ENCODE measurements around the gene PSKH1.
"Not testable (repeated sequence)": the region's sequence is repeated elsewhere in the genome, so short reads cannot be mapped to it uniquely, and the experiment has no call there.

PSKH1 gene

GRCh38 chr16:67910158-67910557 lies 17.1 kb downstream of the PSKH1 start:
- Histone ChIP-seq H3K4me3 (ENCODE audit: low read depth, low read length) (no peak overlapping the region), H3K27me3 (replicated peaks) (no peaks in the 10 kb centered on the region), H3K27ac (no peak overlapping the region), H3K36me3 (replicated peaks) (peaks cover 15% of the 10 kb centered on the region)
- TF ChIP-seq CTCF (IDR thresholded peaks at IDR 0.05; ENCODE audit: low read depth, low read length, missing control alignments), result no peak
- in situ Hi-C loops (cut with HindIII; ENCODE audit: low pct_ligation_motif_present, low sequenced_read_pairs), result loop anchor here (25.0 kb wide), 2 partner anchors 98 to 198 kb away; partner anchors contain the start of genes GFOD2, RANBP10 and TSNAXIP1
- no peak for DNase-seq

GRCh38 chr16:67914758-67915495 lies 21.9 kb downstream of the PSKH1 start:
- H3K4me3 ChIP-seq (ENCODE audit: low read depth, low read length), result no peak overlapping the region
- no peak for DNase-seq
- H3K36me3 ChIP-seq (replicated peaks), result peaks cover 6% of the 10 kb centered on the region
- TF ChIP-seq CTCF (IDR thresholded peaks at IDR 0.05; ENCODE audit: low read depth, low read length, missing control alignments), result no peak
- in situ Hi-C loops (cut with HindIII; ENCODE audit: low pct_ligation_motif_present, low sequenced_read_pairs), result loop anchor here (25.0 kb wide), 2 partner anchors 103 to 203 kb away; partner anchors contain the start of genes GFOD2, RANBP10 and TSNAXIP1
- H3K27ac ChIP-seq, result no peak overlapping the region
- no peaks in the 10 kb centered on the region for H3K27me3 ChIP-seq (replicated peaks)

- H3K27ac ChIP-seq; H3K27me3 ChIP-seq (replicated peaks); DNase-seq; H3K36me3 ChIP-seq (replicated peaks); H3K4me3 ChIP-seq (ENCODE audit: low read depth, low read length): not testable (repeated sequence)
- in situ Hi-C loops (cut with HindIII; ENCODE audit: low pct_ligation_motif_present, low sequenced_read_pairs), result loop anchor here (25.0 kb wide), 2 partner anchors 103 to 203 kb away; partner anchors contain the start of genes GFOD2, RANBP10 and TSNAXIP1
Observed at GRCh38 chr16:67915496-67915769, 22.4 kb downstream of the PSKH1 start.

GRCh38 chr16:67915831-67916723 lies 23.0 kb downstream of the PSKH1 start:
- Histone ChIP-seq H3K27ac (no peak overlapping the region), H3K4me3 (ENCODE audit: low read depth, low read length) (no peak overlapping the region), H3K36me3 (replicated peaks) (peaks cover 3% of the 10 kb centered on the region), H3K27me3 (replicated peaks) (no peaks in the 10 kb centered on the region)
- DNase-seq, result no peak
- no peak for TF ChIP-seq CTCF (IDR thresholded peaks at IDR 0.05; ENCODE audit: low read depth, low read length, missing control alignments)
- in situ Hi-C loops (cut with HindIII; ENCODE audit: low pct_ligation_motif_present, low sequenced_read_pairs), result loop anchor here (25.0 kb wide), 2 partner anchors 104 to 204 kb away; partner anchors contain the start of genes GFOD2, RANBP10 and TSNAXIP1

- no peak for TF ChIP-seq CTCF (IDR thresholded peaks at IDR 0.05; ENCODE audit: low read depth, low read length, missing control alignments)
- H3K27ac ChIP-seq, result no peak overlapping the region
- no peaks in the 10 kb centered on the region for H3K27me3 ChIP-seq (replicated peaks)
- in situ Hi-C loops (cut with HindIII; ENCODE audit: low pct_ligation_motif_present, low sequenced_read_pairs), result loop anchor here (25.0 kb wide), 2 partner anchors 105 to 205 kb away; partner anchors contain the start of genes GFOD2, RANBP10 and TSNAXIP1
- H3K36me3 ChIP-seq (replicated peaks), result peaks cover 3% of the 10 kb centered on the region
- no peak for DNase-seq
- H3K4me3 ChIP-seq (ENCODE audit: low read depth, low read length), result no peak overlapping the region
Observed at GRCh38 chr16:67917140-67917851, 24.2 kb downstream of the PSKH1 start.

All from brain microvascular endothelial cell (primary cell).